HepG2 (cell line): ENCODE results near the gene OBSL1.

ENCODE experiments used
- ARNT2 ChIP-seq: sonication (generic); formaldehyde crosslinking; IDR thresholded peaks from 2 replicates; pipeline ENCODE4 v1.8.0; 2022; ENCODE audit warnings: mild to moderate bottlenecking, low read depth, missing genetic modification reagents, moderate library complexity
- EP300 ChIP-seq, 3 experiments: sonication (generic) in 1 of 3; formaldehyde crosslinking in 1 of 3; IDR thresholded peaks; 2 replicates each; pipeline versions ENCODE4 v1.5.1 to v1.6.1; 2011 to 2020; ENCODE audit warnings: low read depth in 2 of 3, low read length in 2 of 3, borderline replicate concordance in 1 of 3, improper control_type of control experiment in 1 of 3, mild to moderate bottlenecking in 1 of 3, missing genetic modification reagents in 1 of 3, moderate library complexity in 1 of 3
- IRF1 ChIP-seq: sonication (generic); formaldehyde crosslinking; IDR thresholded peaks from 2 replicates; pipeline ENCODE4 v1.4.0; 2020; ENCODE audit warnings: low read depth, mild to moderate bottlenecking, missing genetic modification reagents
- KLF13 ChIP-seq: sonication (generic); formaldehyde crosslinking; IDR thresholded peaks from 2 replicates; pipeline ENCODE4 v1.4.0; 2020; ENCODE audit warnings: mild to moderate bottlenecking, missing genetic modification reagents
- NFATC3 ChIP-seq: sonication (generic); formaldehyde crosslinking; IDR thresholded peaks from 2 replicates; pipeline ENCODE4 v1.5.1; 2020; ENCODE audit warnings: mild to moderate bottlenecking, missing genetic modification reagents
- PRDM10 ChIP-seq: sonication (generic); formaldehyde crosslinking; IDR thresholded peaks from 2 replicates; pipeline ENCODE4 v1.4.0; 2020; ENCODE audit warnings: low read depth, missing genetic modification reagents
- RAD21 ChIP-seq: fragments of 450-650 bp; formaldehyde crosslinking; IDR thresholded peaks from 2 replicates; pipeline ENCODE4 v1.5.0; 2020; ENCODE audit warnings: mild to moderate bottlenecking
- ZBTB38 ChIP-seq: sonication (generic); formaldehyde crosslinking; IDR thresholded peaks from 2 replicates; pipeline ENCODE4 v1.5.1; 2020; ENCODE audit warnings: mild to moderate bottlenecking, missing genetic modification reagents
- ZNF18 ChIP-seq: sonication (generic); formaldehyde crosslinking; IDR thresholded peaks from 2 replicates; pipeline ENCODE4 v1.8.0; 2022; ENCODE audit warnings: mild to moderate bottlenecking, missing genetic modification reagents; ENCODE audit not compliant: insufficient replicate concordance
- ZNF362 ChIP-seq: sonication (generic); formaldehyde crosslinking; IDR thresholded peaks from 2 replicates; pipeline ENCODE4 v1.4.0; 2020; ENCODE audit warnings: missing genetic modification reagents, mild to moderate bottlenecking, borderline replicate concordance
- ZNF468 ChIP-seq: sonication (generic); formaldehyde crosslinking; IDR thresholded peaks from 2 replicates; pipeline ENCODE4 v1.8.0; 2022; ENCODE audit warnings: mild to moderate bottlenecking, moderate library complexity, missing genetic modification reagents

- 0 out of 4 replicates have a peak, but pooled peaks of 1 of the 2 experiments have one; percentile 8 for TF ChIP-seq EP300 (IDR thresholded peaks at IDR 0.05; ENCODE audit: low read depth in 2 of 2, low read length in 2 of 2)
- TF ChIP-seq EP300 (CRISPR knock-in tag; IDR thresholded peaks at IDR 0.05; ENCODE audit: borderline replicate concordance): no peak
- TF ChIP-seq ZNF362: no peak
- TF ChIP-seq ZNF18 (CRISPR knock-in tag): no peak
- TF ChIP-seq ARNT2 (CRISPR knock-in tag): no peak
- TF ChIP-seq ZBTB38 (CRISPR knock-in tag): no peak
- no peak for TF ChIP-seq ZNF468 (CRISPR knock-in tag)
- TF ChIP-seq IRF1 (CRISPR knock-in tag): no peak
- TF ChIP-seq NFATC3 (CRISPR knock-in tag): no peak
- TF ChIP-seq RAD21 (CRISPR knock-in tag): no peak
- no peak for TF ChIP-seq PRDM10 (CRISPR knock-in tag)
- no peak for TF ChIP-seq KLF13 (CRISPR knock-in tag)
Observed at GRCh38 chr2:219545295-219545942, 25.9 kb downstream of the OBSL1 start.
